ENCODE data around the gene MPIG6B.

The MPIG6B gene

DNA sequence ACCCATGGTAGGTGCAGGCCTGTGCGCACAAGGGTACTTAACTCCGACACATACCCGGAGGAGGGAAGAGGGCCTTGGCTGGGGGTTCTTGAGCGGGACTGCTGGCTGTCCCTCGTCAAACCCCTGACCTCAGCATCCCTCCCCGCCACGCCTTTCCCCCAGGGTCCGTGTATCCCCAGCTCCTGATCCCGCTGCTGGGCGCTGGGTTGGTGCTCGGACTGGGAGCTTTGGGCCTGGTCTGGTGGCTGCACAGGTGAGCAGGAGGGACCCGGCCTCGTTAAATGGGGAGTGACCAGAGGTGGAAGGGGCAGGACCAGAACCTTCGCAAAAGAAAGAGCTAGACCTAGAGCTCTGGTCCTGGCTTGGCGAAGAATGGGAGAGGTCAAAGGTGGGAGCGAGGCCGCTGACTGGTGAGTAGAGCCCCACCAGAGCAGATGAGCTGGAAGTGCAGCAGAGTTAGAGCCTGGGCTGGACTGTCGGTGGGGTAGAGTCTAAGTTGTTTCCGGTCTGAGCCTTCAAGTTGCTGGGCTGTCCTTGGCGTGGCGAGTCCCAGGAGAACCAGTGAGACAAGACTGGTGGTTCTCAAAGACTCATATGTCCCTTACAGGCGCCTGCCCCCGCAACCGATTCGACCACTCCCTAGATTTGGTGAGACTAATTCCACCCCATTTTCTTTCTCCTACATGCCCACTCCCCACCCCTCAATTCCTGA, 963 bp downstream of the MPIG6B start:
- no peak for DNase-seq

DNA sequence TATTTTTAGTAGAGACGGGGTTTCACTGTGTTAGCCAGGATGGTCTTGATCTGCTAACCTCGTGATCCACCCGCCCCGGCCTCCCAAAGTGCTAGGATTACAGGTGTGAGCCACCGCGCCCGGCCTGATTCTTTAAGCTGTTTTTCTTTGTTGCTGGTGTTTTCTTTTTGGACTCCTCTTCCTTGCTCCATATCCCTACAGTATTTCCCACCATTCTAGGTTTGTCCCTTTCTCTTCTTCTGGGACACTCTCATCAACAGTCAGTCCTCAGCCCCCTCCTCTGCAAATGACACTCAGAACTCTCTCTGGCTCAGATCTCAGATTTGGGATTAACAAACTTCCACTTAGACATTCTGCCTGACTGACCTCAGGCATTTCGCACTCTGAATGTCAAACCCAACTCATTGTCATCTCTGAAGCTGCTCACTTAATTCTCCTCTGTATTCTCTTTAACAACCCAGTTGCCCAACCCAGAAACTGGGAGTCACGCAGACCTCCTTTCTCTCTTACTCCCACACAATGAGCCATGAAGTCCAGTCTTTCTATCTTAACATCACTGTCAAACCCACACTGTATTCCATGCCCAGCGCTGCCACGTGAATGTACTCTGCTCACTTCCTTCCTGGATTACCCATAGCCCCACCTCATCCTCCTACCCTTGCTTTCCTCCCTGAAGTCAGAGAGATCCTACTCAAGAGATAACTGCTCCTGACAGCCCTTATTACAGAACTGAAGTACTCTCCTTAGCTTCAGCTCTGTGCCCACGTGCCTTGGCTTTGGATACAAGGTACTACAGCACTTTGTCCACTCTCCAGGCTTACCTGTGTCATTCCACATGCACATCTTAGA, 2.6 kb downstream of the MPIG6B start:
- DNase-seq: no peak

DNA sequence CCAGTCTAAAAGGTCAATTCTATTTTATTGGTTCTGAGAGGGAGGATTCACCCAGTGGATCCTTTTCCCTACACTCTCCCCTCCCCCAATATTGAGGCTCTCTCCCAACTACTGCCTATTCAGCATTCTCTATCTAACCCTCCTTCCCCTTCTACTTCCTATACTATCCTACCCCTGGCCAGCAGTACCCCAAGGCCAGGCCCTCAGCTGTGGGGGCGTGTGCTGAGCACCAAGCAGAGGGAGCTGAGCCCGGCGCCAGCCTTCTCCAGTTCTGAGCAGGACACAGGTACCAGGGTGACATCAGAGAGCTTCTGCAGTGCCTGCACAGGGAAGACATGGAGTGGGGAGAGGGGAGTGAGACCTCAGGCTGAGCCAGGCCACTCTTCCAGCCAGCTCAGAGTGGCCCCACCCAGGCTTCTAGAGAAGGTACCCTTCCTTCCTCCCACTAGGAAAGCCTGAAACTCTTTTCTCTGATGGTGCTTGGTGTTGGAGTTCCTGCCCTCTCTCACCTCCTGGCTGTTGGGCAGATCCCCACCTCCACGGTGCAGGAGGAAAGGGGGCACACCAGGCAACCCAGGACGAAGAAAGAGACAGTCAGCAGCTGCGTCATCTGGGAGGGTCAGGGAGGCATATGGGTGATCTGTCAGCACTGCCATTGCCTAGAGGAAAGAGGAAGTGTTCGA, 4.0 kb downstream of the MPIG6B start:
- no peak for DNase-seq

DNA sequence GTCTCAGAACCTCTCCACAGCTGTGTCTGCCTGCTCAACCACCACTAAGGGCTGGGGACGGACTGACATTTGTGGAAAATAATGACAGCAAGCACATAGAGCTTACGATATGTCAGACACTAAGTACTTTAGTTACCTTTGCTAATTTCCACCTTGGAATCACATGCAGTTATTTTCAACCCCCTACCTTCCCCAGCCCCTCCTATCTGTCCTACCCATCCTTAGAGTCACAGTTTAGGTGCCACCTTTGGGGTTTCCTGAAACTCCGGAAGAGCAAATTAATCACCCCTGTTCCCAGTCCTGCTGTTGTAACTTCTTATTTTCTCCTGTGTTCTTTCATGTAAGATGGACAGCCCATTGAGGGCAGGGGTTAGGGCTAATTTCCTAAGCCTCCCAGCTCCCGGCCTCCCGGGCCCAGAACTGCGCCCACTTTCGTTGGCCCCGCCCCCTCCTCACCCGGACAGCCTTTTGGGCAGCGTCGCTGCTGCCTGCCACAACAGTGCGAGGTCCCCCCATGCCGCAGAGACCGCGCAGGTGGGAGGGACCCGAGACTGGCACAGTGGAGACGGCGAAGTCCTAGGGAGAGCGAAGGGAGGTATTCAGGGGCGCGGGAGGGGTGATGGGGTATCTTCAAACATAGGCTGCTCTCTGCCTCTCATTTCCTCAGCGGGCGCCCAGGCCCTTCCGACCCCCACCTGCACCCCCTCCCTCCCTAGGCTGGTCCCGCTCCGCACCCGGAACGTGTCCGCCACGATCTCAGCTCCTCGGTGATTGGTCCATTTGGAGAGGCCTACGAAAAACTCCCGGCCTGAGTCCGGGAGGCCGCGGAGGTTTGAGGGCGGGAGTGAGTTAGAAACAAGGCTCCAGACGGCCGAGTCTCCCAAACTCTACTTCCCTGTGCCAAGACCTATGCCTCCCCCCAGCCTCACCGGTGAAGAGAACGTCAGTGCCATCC, 4.8 kb downstream of the MPIG6B start:
- no peak for DNase-seq

DNA sequence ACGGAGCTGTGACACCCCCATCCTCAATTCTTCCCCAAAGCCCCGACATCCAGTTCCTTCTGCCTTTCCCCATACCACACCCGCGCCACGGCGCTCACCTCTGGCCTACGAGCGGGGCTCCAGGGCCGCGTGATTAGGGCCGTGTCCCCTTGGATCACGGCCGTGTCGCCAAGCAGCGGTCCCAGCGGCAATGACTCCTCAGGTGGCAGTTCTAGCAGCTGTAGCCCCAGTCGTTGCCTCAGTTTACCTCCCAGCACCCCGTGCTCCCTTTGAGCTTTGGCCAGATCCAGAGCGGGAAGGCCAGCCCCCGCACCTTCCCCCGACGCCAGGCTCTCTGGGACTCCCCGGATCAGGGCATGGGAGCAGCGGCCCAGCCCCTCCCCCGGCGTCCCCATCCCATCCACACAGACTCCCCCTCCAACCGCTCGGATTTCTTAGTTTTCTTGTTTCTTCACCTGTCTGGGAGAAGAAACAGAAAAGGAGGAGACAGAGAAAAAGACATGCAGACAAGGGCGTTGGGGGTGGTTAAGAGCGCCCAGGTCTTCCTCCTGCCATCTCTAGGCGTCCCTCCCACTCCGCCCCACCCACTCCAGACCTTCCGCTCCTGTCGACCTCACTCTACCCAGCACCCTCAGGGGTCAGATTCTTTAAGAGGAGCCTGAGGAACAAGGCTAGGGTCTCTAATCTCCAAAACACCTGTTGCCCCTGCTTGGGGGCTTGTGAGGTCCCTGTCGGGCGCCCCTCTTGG, 5.8 kb downstream of the MPIG6B start, which contains the start of gene DDAH2:
DDAH2 (minus strand) TSS at position 533 of the 748 bp plus-strand sequence; CDS start at position 395, 138 bp downstream.
- DNase-seq: no peak

DNA sequence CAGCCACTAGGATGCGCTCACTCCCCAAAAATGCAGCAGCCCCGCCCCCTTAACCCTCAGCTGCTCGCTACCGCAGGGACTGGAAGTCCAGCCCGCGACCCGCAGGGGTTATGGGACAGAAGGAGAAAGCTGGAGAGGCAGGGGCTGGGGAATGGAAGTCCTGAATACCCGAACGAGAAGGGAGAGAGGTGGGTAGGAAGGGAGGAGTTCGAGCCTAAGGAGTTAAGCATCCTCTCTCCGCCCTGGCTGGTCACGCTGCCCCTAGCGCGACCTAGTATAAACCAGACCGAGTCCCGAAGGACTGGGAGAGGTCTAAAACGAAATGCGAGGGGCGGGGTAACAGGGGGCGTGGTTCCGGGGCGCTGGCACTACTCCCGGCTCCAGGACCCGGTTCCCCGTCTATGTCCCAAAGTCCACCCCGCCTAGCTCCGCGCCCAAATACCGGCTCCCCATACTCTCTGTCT, 6.4 kb downstream of the MPIG6B start:
- peak; percentile 81 for DNase-seq

DNA sequence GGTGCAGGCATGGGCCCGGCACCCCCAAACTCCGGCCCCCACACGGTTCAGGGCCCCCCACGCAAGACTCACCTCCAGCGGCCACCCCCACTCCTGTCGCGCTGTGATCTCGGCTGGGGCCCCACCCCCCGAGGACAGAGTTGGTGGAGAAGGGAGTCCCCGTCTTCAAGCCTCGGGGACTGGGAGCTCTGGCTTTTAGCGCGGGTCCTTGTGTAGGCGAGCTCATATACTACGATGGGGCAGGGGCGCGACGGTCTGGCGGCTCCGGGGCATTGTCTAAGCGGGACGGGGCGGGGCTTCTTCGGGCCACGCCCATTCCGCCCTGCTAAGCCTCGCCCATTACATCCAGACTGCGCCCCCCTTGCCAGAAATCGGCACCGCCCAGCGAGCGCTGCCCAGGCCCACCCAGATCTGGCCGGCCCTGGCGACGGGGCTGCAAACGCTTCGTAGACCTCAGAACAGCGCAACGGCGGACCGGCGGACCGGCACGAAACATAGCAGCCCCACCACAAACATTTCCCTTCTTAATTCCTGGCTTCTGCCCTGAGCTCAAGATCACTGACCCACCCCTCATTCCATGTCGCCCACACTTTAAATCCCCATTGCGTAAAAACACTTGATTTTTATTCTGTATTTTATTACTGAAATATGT, 6.9 kb downstream of the MPIG6B start:
- peak; percentile 31 for DNase-seq

DNA sequence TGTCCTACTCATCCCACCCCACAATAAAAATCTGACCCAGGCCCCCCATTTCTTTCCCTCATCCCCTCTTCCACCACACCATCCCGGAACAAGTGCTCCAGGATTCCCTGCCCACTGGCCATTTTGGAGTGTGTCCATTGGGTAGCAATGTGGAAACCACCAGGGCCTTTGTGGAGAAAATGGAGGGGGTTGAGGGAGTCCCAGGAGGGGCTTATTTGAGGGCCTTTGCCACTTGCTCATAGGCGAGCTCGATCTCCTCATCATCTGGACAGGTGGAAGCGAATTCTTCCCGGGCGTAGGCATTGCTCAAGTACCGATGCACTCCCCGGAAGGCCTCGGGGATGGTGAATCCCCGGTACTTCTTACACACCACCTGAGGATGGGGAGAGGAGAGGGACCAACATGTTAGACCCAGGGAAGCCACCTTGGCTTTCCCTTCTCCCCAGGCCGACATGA, 7.5 kb downstream of the MPIG6B start:
- DNase-seq: no peak

DNA sequence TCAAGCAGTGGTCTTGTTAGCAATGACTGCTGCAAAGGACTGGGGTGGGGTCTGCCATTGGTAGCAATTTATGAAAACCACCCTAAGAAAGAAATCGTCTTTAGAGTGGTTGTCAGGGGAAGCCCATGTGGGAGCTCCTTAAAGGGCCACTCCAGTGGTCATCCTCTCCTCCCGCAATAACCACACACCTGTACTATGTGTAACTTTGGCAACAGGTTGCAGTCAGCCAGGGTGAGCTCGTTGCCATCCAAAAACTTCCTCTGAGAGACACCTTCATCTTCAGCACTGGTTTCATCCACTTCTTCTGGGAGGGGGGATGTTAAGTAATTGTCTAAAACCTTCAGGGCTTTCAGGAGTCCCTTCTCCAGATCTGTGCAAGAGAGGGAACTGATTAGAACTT, 8.9 kb downstream of the MPIG6B start:
- no peak for DNase-seq

DNA sequence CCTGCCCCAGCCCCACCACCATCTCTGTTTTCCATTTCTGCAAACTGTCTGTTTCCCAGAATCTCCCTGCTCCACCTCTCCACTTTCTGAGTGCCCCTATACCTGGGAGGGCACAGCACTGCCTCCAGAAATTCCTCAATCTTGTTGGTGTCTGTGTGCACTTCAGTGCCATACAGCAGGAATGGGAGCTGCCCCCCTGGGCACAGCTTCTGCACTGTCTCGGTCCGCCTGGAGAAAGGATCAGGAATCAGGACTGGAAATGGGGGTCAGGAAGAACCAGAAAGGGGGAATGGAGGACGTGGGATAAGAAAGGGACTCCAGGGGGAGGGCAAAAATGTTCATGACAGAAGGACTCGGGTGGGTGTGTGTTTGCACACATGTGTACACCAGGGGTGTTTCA, 10.6 kb downstream of the MPIG6B start:
- DNase-seq: no peak

DNA sequence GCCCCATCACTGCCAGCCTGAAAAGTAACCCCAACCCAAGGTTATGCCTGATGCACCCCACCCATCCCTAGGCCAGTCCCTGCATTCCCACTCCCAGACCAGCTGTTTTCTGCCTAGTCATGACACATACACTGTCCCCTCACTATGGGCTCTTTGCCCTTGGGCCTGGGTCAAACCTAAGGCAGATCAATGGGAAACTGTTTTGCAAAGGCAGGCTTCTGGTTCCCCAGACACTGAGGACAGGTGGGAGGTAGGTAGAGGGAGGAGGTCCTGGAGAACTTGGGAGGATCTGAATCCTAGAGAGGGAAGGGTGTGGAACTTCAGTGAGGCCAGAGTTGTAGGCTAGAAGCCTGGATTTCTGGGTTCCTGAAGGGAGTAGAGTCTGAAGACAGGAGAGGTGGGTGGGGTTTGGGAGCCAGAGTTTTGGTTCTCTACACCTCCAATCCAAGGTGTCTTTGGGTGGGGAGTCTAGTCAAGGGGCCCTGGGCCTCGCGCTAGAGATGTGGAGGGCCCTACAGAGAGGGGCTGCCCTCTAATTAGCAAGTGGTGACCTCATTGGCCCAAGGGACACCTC, 11.2 kb downstream of the MPIG6B start:
- DNase-seq: no peak

DNA sequence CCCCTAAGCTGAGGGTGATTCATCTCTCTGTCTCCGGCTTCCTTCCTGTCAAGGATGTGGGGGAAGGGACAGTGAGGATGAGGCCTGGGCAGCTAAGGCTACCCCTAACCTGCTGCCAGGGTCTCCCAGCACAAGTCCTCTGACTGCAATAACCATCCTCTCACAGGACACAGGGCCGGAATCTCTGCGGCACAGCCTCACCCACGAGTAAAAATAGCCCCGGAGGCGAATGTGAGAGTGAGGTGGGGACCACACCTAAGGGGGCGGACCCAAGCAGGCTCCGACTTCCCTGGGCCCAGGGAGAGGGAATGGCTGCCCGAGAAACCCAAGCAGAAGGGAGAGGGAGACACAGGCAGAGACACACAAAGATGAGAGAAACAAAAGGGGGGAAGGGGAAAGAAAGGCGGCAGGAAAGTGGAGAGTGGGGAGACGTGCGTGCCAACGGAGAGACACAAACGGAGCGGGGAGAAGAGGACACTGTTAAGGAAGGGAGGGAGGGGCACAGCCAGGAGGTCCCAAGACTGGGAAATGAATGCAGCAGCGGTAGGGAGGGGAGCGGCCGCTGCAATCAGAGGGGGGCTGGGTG, 11.7 kb downstream of the MPIG6B start:
- DNase-seq: peak; percentile 42

DNA sequence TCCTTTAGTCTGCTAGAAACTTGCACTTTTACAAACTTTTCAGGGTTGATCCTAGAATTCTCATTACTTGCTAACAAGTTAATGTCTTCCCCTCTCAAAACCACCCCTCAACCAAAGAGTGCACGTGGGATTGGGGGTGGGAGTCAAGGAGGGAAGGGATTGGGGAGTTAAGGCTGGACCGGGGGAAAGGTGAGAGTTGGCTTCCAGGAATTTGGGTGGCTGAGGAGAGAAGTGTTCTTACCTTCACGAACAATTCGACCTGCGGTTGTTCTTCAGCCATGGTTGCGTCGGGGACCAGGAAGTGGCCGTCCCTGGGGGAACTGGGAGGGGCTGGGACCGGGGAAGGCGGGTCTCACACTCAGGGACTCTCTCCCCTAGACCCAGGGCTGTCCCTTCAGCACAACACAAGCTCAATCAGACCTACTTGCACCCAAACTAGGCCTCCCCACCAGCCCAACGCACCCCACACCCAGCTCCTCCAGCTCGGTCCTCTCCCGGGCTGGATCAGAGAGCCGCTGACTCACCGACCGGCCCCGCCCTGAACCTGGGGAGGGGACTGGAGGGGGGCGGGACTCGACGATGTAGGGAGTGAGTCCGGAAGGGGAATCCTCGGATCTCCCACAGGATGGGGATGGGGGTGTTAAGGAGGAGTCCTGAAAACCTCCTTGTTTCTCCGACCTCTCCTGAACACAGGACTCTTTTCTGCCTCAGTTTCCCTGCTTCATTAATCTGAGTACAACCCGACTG, 13.0 kb downstream of the MPIG6B start, which contains the start of gene CLIC1:
CLIC1 (minus strand) TSS at position 510 of the 747 bp plus-strand sequence; CDS start at position 280, 230 bp downstream.
- DNase-seq: peak; percentile 86

DNA sequence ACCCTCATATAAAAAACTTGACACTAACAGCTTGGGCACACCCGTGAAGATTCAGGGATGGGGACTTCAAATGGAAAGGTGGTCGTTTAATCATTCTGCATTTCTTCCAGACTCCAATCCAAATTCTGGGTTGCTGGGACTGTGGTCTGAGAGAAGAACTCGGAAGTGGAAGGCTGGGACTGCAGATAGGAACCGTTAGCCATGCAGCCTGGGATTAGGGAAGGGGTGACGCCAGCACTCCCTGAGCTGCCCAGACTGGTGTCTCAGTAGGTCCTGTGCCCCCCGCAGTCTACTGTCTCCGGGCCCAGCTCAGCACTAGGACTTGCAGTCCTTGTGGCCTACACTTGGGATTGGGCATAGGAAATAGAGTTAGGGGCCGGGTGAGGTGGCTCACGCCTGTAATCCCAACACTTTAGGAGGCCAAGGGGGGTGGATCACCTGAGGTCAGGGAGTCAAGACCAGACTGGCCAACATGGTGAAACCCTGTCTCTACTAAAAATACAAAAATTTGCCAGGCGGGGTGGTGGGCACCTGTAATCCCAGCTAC, 13.7 kb downstream of the MPIG6B start:
- no peak for DNase-seq

DNA sequence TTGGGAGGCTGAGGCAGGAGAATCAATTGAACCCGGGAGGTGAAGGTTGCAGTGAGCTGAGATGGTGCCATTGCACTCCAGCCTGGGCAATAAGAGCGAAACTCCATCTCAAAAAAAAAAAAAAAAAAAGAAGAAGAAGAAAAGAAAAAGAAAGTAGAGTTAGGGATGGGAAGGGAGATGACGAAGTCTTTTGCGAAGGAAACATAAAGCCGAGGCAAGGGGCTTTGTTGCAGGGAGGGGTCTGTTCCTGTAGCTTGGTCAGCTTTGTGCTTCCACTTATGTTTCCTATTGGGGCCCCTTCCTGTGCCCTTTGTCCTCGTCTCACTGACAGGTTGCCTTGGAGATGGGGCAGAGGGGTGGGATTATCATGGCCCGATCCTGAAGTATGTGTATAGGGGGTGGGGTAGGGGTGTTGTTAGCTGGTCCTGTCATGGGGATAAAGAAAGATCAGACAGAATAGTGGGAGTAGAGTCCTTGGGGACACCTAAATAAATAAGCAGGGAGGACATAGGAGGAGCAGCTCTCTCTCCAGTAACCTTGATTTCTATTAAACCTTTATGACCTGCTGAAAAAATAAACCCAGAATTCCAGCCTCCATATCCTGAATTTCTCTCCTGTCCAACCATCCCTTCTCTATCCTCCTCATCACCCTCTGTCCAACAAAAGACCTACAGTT, 14.3 kb downstream of the MPIG6B start:
- peak; percentile 86 for DNase-seq

DNA sequence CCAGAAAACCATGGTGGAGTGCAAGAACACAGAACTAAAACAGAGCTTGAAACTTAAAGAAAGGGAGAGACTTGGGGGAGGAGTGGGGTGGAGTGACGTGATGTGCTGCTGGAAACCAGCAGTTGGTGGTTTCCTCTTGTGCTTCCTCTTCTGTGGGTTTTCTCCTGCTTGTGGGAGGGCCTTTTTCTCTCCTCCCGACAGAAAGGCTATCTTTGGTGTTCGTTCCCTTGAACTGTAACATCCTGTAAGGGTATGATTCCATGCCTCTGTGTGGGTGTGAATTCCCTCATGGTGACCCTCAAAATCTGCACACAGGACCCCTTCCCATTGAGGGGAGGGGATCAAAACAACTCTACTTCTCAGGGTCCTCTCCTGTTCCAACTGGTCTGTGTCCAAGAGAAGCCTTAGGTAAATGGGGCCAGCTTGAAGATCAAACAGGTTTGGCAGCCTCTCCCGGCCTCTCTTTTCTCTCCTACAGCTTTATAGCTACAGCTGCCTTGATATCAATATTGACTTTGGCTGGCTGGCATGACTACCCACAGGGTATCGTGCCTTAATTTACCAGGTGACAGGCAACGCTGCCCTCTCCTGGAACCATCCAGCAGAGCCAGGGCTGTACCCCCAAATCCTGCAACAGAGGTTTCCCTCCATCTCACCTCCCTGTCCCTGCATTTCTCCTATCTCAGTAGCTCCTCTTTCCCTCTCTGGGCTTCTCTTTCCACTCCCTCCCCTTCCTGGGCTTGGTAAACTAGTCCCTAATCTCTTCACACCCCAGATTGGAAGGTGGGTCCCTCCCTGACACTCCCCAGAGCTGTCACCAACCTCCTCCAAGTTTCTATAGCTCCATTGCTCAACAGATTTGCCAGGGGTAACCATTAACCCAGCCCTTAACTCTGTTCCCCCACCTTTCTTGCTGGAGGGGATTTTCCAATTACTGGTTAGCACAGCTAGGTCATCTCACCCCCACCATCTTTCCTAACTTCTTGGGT, 15.1 kb downstream of the MPIG6B start:
- peak; percentile 75 for DNase-seq

Measured in NCI-H146 (cell line).